Measurements from ENCODE around the gene MAST4. TPM values are rescaled to one million over a fixed set of nuclear protein-coding genes. Genes with fewer than 3 reads are reported as not detected.

MAST4 gene
- total and polyA plus RNA-seq, 4 donors, result 3.7 to 9.5 (median 6.5) TPM

DNA sequence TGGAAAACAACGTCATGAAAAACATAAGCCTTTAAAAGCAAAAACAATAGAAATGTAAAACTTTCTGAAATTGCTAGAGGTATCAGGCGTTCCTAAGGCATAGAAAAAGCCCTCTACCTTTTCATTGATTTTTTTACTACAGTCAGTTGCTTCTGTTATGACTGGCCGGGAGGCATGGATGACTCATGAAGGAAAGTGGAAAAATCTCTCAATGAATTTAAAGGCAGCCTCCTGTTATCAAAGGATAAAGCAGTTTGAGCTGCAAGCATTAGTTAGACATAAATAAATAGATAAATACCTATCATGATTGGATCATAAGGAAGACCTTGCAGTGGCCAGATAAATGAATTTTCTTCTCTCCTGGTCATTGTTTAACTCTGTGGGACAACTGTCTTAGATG lies 281.6 kb downstream of the MAST4 start:
- Histone ChIP-seq H3K27ac (ENCODE audit: low read depth in 1 of 2, low read length in 2 of 2) (no peak overlapping the region), H3K9ac (ENCODE audit: low read depth in 1 of 2, low read length in 2 of 2) (no peak overlapping the region), H3K9me3 (ENCODE audit: control insufficient read depth in 4 of 4, low read length in 3 of 4) (no peaks in the 10 kb centered on the region), H3K36me3 (ENCODE audit: control insufficient read depth in 4 of 4, insufficient read depth in 3 of 4, low read depth in 1 of 4, low read length in 3 of 4) (no peaks in the 10 kb centered on the region), H3K27me3 (ENCODE audit: control insufficient read depth in 4 of 4, insufficient read depth in 4 of 4, low read length in 3 of 4) (no peaks in the 10 kb centered on the region), H3K4me3 (ENCODE audit: low read depth in 1 of 3, low read length in 3 of 3) (no peak overlapping the region), H3K4me1 (ENCODE audit: control insufficient read depth in 4 of 4, insufficient read depth in 4 of 4, low read length in 3 of 4) (peaks cover 0 to 12% (median 9%) of the 10 kb centered on the region in 4 donors)
- no peak for DNase-seq (ENCODE audit: low spot score)
- TF ChIP-seq, protein P1, sequence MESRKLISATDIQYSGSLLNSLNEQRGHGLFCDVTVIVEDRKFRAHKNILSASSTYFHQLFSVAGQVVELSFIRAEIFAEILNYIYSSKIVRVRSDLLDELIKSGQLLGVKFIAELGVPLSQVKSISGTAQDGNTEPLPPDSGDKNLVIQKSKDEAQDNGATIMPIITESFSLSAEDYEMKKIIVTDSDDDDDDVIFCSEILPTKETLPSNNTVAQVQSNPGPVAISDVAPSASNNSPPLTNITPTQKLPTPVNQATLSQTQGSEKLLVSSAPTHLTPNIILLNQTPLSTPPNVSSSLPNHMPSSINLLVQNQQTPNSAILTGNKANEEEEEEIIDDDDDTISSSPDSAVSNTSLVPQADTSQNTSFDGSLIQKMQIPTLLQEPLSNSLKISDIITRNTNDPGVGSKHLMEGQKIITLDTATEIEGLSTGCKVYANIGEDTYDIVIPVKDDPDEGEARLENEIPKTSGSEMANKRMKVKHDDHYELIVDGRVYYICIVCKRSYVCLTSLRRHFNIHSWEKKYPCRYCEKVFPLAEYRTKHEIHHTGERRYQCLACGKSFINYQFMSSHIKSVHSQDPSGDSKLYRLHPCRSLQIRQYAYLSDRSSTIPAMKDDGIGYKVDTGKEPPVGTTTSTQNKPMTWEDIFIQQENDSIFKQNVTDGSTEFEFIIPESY (IDR thresholded peaks at IDR 0.05), result no peak
- no peak for TF ChIP-seq HNF4A (conservative IDR thresholded peaks at IDR 0.05)
- TF ChIP-seq, protein P2, sequence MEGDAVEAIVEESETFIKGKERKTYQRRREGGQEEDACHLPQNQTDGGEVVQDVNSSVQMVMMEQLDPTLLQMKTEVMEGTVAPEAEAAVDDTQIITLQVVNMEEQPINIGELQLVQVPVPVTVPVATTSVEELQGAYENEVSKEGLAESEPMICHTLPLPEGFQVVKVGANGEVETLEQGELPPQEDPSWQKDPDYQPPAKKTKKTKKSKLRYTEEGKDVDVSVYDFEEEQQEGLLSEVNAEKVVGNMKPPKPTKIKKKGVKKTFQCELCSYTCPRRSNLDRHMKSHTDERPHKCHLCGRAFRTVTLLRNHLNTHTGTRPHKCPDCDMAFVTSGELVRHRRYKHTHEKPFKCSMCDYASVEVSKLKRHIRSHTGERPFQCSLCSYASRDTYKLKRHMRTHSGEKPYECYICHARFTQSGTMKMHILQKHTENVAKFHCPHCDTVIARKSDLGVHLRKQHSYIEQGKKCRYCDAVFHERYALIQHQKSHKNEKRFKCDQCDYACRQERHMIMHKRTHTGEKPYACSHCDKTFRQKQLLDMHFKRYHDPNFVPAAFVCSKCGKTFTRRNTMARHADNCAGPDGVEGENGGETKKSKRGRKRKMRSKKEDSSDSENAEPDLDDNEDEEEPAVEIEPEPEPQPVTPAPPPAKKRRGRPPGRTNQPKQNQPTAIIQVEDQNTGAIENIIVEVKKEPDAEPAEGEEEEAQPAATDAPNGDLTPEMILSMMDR (IDR thresholded peaks at IDR 0.05; ENCODE audit: low read depth, low read length, missing input control), result no peak
- TF ChIP-seq RAD21 (IDR thresholded peaks at IDR 0.05), result no peak
- TF ChIP-seq JUND (IDR thresholded peaks at IDR 0.05), result no peak
- TF ChIP-seq YY1 (IDR thresholded peaks at IDR 0.05), result no peak
- TF ChIP-seq EGR1 (IDR thresholded peaks at IDR 0.05; ENCODE audit: low read depth in 2 of 2), result no peak
- no peak for TF ChIP-seq TAF1 (conservative IDR thresholded peaks at IDR 0.05)
- TF ChIP-seq FOXA2 (IDR thresholded peaks at IDR 0.05), result no peak
- no peak for TF ChIP-seq FOXA1 (IDR thresholded peaks at IDR 0.05)
- no peak for TF ChIP-seq NR2F2 (IDR thresholded peaks at IDR 0.05)
- TF ChIP-seq ATF3 (IDR thresholded peaks at IDR 0.05), result no peak
- no peak for TF ChIP-seq GABPA (IDR thresholded peaks at IDR 0.05 in 1 of 2, conservative IDR thresholded peaks at IDR 0.05 in 1 of 2)
- TF ChIP-seq REST (IDR thresholded peaks at IDR 0.05), result no peak
- no peak for TF ChIP-seq SP1 (IDR thresholded peaks at IDR 0.05)
- 84% methylated on average over 3 of the region's 3 CpGs for WGBS

- Histone ChIP-seq H3K4me3 (ENCODE audit: low read depth in 1 of 3, low read length in 3 of 3) (no peak overlapping the region), H3K36me3 (ENCODE audit: control insufficient read depth in 4 of 4, insufficient read depth in 3 of 4, low read depth in 1 of 4, low read length in 3 of 4) (no peaks in the 10 kb centered on the region), H3K4me1 (ENCODE audit: control insufficient read depth in 4 of 4, insufficient read depth in 4 of 4, low read length in 3 of 4) (peaks cover 0 to 22% (median 14%) of the 10 kb centered on the region in 4 donors), H3K27me3 (ENCODE audit: control insufficient read depth in 4 of 4, insufficient read depth in 4 of 4, low read length in 3 of 4) (no peaks in the 10 kb centered on the region), H3K9ac (ENCODE audit: low read depth in 1 of 2, low read length in 2 of 2) (no peak overlapping the region), H3K27ac (ENCODE audit: low read depth in 1 of 2, low read length in 2 of 2) (no peak overlapping the region), H3K9me3 (ENCODE audit: control insufficient read depth in 4 of 4, low read length in 3 of 4) (no peaks in the 10 kb centered on the region)
- no peak for TF ChIP-seq FOXA1 (IDR thresholded peaks at IDR 0.05)
- no peak for TF ChIP-seq HNF4A (conservative IDR thresholded peaks at IDR 0.05)
- TF ChIP-seq JUND (IDR thresholded peaks at IDR 0.05), result no peak
- no peak for TF ChIP-seq MAX (IDR thresholded peaks at IDR 0.05)
- no peak for TF ChIP-seq NR2F2 (IDR thresholded peaks at IDR 0.05)
- no peak for TF ChIP-seq REST (IDR thresholded peaks at IDR 0.05)
- no peak for DNase-seq (ENCODE audit: low spot score)
- 80% methylated on average over 3 of the region's 3 CpGs for WGBS
Measured at GRCh38 chr5:66880401-66880800, 284.2 kb downstream of the MAST4 start.

Measured in liver (tissue), 9 donors.